NCI-H446 (cell line): ENCODE results near the gene STRADB.
"Not testable (repeated sequence)": the region's sequence is repeated elsewhere in the genome, so short reads cannot be mapped to it uniquely, and the experiment has no call there.

Experiments
- DNase-seq, 2 experiments: peaks; one replicate each; lab custom pipeline; 2025; lab: John Stamatoyannopoulos, UW

Gene STRADB

DNA sequence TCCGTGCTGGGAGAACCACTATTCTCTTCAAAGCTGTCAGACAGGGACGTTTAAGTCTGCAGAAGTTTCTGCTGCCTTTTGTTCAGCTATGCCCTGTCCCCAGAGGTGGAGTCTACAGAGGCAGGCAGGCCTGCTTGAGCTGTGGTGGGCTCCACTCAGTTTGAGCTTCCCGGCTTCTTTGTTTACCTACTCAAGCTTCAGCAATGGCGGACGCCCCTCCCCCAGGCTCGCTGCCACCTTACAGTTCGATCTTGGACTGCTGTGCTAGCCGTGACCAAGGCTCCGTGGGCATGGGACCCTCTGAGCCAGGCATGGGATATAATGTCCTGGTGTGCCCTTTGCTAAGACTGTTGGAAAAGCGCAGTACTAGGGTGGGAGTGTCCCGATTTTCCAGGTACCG is 21.2 kb upstream of the STRADB start:
- not testable (repeated sequence) for DNase-seq

DNA sequence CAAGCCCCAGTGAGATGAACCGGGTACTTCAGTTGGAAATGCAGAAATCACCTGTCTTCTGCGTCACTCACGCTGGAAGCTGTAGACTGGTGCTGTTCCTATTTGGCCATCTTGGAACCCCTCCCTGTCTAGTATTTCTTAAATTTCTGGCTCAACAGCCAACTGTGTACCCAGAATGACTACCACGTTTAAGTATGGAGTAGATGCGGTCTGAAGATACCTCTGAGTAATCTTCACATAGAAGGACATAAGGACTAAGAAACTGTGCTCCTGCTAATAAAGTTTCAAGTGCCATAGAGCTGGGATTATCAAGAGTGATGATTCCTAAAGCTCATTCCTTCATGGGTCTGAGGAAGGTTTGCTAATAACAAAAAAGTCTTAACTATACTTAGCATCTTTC is 20.7 kb upstream of the STRADB start:
- no peak for DNase-seq

DNA sequence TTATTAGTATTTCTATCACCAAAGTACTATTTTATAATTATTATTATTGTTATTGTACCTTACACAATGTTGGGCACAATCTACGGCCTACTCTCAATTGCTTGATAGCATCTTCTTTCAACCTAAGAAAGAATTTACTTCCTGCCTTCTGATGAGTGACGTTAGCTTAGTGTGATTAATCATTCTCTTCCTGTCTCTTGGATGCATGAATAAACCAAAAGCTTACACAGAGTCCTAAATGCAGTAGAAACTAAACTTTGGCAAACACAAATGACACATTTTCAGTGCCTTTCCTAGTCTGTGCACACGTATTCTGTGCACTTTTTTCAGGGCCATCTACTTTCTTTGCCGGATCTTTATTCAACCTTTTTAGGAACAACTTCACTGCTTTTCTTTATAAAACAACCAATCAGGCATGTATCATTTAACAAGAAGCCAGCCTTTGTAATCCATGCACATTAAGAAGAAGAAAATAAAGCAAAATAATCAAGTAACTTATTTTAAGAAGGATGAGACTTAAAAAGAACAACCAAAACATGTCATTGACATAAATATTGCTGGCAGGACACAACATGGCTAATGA is 19.4 kb upstream of the STRADB start:
- no peak for DNase-seq

DNA sequence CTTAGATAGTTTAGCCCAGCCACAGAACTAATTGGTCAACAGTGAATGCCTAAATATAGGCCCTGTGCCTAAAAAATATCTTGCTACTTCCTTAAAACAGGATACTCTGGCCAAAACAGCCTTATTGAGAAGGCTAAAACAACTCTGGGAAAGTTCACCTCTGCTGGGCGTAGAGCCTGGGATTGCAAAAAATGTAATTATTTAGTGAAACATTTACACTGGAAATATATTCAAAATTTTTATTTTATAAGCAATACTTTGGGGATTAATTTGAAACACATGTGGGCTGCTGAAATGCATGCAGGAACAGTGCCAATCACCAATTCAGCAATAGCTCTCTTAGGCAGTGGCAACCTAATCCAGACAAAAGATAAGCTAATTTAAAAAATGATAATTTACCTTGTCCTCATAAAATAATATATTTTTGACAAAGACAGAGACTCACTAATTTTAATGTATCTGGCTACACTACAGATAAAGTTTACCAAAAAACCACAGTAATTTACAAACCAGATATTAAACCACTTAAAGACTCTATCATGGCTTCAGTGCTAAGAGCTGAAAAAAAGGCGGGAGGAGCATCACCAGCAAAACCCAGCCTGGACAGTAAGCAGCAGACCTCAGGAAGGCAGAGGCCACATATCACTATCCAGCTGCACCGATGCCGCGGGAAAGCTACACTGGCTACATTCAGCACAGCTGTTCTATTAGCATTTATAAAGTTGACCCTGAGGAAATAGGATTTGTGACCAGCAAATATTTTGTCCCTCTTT is 18.7 kb upstream of the STRADB start:
- DNase-seq, result peak in 1 of 2 experiments; percentile 33

DNA sequence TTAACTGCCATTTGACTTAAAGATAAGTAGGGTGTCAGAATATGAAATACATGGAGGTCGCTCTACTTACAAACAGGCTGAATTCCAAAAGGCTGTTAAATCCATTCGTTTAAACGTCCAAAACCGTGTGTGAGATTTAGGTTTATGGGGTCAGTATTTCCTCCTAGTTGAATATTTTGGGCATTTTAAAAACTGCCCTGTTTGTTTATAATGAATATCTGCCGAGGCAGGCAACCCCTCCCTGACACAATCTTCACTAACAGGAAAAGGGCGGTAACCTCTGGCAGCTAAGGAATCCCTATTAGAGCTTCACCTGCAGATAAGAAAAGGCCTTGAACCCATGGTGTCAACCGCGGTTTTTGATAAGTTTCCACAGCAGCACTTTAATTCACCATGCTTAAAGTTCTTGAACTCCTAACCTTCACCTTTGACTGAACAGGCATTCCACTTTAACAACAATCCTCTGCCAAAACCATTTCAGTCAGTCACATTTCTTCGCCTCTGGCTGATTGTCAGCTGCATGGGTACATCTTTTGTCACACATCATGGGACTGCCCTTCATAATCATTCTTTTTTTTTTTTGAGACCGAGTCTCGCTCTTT is 18.0 kb upstream of the STRADB start:
- DNase-seq, result no peak

DNA sequence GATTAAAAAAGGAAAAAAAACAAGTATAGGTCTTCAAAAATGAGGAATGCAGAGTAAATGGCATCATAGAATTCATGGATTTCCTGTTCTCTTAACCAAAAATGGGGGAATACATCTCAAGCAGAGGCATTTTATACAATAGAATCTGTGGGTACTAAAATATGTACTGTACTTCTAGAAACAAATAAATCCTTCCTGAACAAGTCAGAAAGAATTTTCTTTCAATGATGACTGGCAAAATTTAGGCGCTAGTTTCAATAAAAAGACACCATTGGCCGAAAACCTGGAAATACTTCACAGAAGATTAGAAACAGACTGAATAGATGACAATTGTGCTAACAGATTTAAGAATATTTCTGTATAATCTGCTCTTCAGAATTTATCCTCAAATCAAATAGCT is 15.4 kb upstream of the STRADB start:
- no peak for DNase-seq

DNA sequence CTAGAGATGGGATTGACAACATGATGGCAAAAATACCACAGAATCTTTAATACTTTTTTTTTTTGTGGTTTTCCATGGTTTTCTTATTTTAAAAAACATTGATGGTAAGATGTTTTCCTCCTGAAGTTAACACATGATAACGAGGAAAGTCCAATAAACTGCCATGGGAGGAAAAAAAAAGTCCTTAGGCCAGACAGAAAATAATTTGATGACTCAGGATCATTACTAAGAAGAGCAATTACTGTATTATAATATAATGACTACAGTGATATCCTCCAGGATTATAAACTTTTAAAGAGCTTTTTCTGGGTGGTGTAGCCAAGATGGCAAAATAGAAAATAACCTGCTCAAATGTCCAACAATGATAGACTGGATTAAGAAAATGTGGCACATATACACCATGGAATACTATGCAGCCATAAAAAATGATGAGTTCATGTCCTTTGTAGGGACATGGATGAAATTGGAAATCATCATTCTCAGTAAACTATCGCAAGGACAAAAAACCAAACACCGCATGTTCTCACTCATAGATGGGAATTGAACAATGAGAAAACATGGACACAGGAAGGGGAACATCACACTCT is 12.1 kb upstream of the STRADB start:
- DNase-seq, result not testable (repeated sequence)

DNA sequence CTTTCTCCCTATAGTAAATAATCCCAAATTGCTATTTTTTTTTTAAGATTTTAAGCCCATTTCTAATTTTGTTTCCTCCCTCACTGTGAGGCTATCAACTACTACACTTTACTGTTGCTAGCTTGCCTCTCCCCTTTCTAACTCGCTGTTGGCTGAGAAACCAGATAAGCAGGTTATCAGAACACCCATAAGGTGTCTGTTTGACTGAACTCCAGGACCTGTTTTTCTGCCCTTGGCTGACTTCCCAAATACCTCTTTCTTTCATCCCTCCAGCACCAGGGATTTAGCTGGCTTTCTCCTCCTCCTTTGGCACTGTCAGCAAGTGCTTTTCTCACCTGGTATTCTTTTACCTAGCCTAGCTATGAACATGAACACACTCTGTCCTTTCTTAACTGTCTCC is 11.4 kb upstream of the STRADB start:
- DNase-seq, result no peak

DNA sequence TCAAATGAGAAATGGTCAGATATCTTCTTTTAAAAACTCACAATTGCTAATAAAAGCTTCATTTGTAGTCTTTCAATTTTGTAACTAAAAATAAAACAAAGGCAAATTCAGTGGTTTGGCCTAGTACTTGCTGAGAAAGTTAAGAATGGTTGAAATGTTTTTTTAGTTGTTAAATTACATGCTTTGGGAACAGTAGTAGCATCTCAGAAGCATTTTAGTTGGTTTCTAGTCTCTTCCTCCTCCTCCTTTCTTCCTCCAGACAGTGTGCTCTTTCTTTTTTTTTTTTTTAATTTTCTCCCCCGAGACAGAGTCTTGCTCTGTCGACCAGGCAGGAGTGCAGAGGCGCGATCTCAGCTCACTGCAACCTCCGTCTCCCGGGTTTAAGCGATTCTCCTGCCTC is 10.1 kb upstream of the STRADB start:
- no peak for DNase-seq

DNA sequence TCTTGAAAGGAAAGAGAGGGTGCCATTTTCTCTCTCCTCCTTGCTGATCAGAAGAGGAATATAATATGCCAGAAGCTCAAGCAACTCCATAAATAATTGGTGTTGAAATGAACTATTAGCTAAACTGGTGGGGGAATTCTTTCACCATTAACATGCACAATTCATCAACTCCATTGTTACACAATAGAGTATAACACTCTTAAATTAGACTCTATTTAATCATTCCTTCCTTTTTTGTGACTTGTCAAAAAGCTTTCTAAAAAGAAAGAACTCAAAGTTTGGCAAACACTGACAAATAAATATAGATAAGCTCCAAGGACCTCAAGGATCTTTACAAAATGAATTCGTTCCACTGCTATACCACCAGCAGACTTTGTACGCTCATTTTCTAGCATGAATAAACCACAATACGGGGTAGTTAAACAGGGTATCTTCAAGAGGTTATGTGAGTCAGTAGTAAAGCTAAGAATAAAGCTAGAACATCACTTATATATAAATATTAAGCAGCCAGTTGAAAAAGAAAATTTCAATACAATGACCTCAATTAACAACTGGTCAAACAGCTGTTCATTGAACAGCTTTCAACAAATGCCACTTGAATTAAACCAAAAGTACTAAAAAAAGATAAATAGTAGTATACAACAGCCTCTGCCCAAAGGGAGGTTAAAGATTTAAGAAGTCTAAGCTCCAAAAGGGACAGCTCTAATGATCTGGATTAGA is 6.6 kb upstream of the STRADB start:
- DNase-seq, result no peak

DNA sequence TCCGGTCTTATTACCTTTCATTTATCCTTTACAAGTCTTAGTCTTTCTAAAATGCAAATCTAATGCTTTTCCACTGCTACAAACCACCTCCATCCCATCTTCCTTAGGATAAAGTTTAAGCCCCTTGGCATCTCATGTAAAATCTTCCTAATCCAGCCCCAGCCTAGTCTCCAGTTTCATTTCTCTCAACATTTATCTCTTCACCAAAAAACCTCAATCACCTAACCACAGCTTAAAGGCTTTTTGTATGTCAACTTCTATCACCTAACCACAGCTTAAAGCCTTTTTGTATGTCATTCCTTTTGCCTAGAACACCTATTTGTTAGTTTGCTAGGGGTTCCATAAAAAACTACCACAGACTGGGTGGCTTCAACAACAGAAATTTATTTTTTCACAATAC is 4.5 kb upstream of the STRADB start:
- DNase-seq, result no peak

DNA sequence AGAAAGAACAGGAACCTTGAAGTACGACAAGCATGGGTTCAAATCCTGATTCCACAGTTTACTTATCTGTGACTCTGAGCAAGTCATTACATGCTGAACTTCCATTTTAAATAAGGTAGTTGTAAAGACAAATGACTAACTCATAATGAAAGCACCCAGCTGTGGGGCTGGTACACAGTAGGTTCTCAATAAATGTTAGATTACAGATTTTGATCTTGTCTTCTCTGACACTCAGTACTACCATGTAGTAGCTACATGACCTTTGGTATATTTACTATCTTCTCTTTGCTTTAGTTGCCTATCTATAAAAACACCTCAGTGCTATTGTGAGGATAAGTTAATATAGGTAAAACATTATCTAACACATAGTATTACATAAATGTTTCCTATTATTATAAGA is 3.5 kb upstream of the STRADB start:
- DNase-seq, result no peak

DNA sequence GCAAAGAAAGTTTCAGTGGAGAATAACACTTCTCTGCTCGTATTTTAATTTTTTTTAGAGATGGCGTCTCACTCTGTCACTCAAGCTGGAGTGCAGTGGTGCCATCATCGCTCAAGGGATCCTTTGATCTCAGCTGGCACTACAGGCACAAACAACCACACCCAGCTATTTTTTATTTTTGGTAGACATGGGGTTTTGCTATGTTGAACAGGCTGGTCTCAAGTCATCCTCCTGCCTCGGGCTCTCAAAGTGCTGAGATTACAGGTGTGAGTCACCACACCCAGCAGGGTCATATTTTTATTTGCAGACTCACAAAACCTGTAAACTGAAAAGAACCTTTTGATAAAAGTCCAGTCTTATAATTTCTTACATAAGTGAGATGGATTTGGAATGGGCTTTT is 2.8 kb upstream of the STRADB start:
- no peak for DNase-seq

DNA sequence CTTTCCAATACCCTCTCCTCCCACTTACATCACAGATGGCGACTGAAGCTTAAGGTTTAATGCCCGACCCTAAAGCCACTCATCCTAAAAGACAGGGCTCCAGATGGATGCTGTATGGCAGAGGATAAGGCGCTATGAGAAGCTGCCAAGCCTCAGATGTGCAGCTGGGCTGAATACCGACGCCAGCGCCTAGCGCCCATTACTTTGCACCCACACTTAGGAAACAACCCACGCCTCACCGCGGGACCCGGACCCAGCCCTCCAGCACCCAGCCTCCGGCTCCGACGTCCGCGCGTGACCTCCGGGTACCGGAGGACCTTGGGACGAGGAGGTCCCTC is 617 bp upstream of the STRADB start:
- peak; percentile 36 to 76 for DNase-seq

DNA sequence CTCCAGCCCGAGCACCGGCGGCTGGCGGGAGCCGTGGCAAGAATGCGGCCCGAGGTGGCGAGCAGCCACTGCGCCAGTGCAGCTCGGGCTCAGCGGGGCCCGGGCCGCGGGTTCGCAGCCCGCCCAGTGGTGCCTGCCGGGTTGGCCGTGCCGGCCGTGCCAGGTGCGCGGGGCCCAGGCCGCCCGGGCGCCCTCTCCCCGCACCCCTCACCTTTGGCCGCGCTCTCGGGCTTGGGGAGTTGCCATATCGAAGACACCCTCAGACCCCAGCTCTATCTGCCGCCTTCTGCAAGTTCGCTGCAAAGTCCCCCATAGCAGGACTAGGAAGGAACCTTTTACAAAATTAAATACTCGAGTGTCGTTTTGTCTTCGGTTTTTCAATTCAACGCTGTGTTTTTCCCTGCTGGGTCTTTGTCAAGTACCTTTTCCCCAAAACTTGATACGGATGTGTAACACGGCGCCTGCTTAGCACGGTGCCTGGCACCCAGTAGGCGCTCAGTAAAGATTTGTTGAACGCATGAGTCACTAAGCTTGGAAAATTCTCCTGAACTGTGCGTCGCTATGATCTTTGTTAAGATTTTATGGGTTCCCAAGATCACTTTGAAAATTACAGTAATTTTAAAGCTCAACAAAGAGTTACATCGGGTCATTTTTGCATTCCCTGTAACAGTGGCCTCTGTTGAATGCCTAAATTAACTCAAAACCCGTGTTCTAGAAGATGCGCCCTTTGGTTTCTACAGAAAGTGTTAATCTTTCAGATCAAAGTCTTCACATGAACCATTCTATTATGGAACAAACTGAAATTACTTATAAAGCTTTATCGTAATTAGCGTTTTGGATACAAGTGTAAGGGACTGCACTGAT is 750 bp downstream of the STRADB start:
- DNase-seq, result no peak

DNA sequence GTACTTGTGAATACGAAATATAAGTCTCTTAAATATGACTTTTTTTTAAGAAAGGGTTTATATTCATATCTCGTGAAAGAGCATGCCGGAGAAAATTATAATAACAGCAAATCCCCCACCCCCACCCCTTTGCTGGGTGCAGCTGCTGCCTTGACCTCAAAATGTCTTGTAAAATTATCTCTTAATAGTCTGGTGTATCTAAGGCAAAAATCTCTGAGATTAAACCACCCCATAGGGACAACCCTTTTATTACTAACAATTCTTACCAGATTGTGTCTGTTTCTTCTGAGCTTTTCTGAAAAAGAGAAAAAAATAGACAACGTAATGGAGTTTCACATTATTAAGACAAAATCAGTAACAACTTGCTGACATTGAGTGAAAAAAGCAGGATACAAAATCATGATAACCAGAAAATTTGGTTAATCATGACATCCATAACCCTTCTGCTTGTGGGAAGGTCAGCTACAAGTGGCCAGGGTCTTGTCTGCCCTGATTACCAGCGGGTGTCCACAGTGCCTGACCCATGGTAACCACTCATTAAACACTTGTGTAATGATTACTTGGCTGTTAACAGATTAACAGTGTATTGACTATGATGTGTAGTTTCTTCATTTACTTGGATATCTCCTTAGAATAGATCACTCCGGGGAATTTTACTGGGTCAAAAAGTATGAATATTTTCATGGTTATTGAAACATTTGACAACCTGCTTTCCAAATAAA is 1.5 kb downstream of the STRADB start:
- DNase-seq, result no peak

DNA sequence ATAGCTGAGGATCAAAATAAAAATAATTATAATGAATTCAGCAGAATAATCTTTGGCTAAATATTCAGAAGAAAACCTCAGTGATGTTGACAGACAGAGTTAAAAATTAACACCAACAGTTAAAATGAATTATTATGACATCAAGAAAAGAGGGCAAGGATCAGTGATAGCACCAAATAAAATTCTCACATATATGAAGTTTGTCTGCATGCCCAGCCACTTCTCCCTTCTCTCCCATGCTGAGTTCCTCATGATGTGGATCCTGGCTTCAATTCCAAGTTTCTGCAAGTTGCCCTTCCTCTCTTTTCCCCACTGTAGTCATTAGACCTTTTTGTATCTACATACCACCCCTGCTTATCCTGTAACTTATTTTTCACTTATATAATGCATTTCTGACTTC is 6.8 kb downstream of the STRADB start:
- no peak for DNase-seq

DNA sequence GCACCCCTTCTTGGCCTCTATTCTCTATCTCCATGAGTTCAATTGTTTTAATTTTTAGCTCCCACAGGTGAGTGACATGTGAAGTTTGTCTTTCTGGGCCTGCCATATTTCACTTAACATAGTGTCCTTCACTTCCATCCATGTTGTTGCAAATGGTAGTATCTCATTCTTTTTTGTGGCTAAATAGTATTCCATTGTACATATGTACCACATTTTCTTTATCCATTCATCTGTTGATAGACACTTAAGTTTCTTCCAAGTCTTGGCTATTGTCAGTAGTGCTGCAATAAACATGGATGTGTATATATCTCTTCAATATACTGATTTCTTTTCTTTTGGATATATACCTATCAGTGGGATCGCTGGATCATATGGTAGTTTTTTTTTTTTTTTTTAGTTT is 9.0 kb downstream of the STRADB start:
- DNase-seq, result no peak

DNA sequence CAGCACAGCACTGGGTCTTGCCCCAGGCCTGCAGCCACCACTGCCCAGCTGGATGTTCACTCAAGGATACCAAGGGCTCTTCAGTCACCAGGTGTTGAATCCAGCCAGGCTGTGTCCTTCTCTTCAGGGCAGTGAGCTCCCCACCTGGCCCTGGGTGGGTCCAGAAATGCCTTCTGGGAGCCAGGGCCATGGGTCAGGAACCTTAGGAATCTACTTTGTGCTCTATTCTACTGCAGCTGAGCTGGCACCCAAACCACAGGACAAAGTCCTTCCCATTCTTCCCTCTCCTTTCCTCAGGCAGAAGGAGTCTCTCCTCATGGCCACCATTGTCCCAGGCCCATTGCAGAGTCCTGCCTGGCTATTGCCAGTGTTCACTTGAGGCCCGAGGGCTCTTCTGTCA is 13.0 kb downstream of the STRADB start:
- no peak for DNase-seq

DNA sequence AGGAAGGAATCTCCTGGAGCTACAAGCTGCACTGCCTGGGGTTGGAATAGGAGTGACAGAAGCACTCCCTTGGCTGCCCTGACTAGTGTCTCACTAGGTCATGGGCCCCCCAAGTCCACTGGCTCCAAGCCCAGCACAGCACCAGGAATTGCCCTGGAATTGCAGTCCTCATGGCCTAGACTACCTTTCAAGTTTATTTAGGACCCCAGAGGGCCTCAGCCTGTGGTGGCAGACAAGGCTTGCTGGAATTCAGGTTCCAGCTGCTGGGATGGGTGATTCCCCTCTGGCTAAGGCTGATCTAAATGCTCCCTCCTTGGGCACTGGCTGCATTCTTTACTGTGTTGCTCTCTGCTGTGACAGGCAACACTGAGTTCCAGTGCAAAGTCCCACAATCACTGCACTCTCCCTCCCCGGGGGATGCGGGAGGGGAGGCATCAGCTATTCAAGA is 14.0 kb downstream of the STRADB start:
- DNase-seq, result peak; percentile 34 to 55
